Lung microvascular endothelial cell (primary cell): ENCODE measurements around the gene ARL14EP. TPM values are rescaled to one million over a fixed set of nuclear protein-coding genes. Genes with fewer than 3 reads are reported as not detected.

Source experiments
- DNase-seq, 2 donors: peaks; one replicate each; pipeline versions ENCODE4 v3.0.0 to v3.0.0-alpha.2; 2010; ENCODE audit warnings: low read depth in 2 of 2
- total RNA-seq: library from RNA; depleted of rRNA; stranded (reverse); fragments of >200 nt; gene quantifications from 2 replicates; pipeline ENCODE4 v1.2.1, GENCODE V29; 2014

The ARL14EP gene
- total RNA-seq, 1 donor from 2014 or later: 13.9 TPM

- DNase-seq: no peak
These were observed 54.4 kb downstream of the ARL14EP start for GRCh38 chr11:30377347-30377746.

- no peak for DNase-seq
These were observed 57.9 kb downstream of the ARL14EP start for GRCh38 chr11:30380846-30381245.

GRCh38 chr11:30381879-30382278, 59.0 kb downstream of the ARL14EP start:
- no peak for DNase-seq

Other genes with a start within 250 kb of the ARL14EP start
- gene FSHB, start 92.1 kb upstream of the ARL14EP start, total RNA-seq: not detected in 2 replicates